PC-3 (cell line): ENCODE data around the gene GPR132.

ENCODE experiments used
- EZH2 ChIP-seq: fragments of 300-600 bp; sonication (generic); IDR thresholded peaks from one replicate; pipeline ENCODE4 v1.6.1; 2017; ENCODE audit warnings: antibody characterized with exemption, mild to moderate bottlenecking, low read length; ENCODE audit not compliant: unreplicated experiment
- TF ChIP-seq, protein P1 (sequence below): fragments of 300-600 bp; sonication (generic); conservative IDR thresholded peaks from 2 replicates; pipeline ENCODE4 v1.5.1; 2017; ENCODE audit warnings: antibody characterized with exemption, low read depth, mild to moderate bottlenecking, low read length

DNA sequence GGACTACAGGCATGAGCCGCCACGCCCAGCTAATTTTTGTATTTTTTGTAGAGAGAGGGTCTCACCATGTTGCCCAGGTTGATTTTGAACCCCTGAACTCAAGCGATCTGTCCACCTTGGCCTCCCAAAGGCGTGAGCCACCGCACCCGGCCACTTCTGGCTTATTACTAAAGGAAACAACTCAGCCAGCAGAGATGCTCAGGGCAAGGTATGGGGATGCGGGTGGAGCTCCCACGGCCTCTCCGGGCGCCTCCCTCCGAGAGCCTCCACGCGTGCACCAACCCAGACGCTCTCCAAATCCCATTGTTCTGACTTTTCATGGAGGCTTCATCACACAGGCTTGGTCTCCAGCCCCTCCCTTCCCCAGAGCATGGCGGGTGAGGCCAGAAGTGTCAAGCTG, 6.1 kb upstream of the GPR132 start:
- TF ChIP-seq, protein P1, sequence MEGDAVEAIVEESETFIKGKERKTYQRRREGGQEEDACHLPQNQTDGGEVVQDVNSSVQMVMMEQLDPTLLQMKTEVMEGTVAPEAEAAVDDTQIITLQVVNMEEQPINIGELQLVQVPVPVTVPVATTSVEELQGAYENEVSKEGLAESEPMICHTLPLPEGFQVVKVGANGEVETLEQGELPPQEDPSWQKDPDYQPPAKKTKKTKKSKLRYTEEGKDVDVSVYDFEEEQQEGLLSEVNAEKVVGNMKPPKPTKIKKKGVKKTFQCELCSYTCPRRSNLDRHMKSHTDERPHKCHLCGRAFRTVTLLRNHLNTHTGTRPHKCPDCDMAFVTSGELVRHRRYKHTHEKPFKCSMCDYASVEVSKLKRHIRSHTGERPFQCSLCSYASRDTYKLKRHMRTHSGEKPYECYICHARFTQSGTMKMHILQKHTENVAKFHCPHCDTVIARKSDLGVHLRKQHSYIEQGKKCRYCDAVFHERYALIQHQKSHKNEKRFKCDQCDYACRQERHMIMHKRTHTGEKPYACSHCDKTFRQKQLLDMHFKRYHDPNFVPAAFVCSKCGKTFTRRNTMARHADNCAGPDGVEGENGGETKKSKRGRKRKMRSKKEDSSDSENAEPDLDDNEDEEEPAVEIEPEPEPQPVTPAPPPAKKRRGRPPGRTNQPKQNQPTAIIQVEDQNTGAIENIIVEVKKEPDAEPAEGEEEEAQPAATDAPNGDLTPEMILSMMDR, result no peak
- TF ChIP-seq EZH2, result no peak
